ENCODE data around the gene TOM1. TPM values are rescaled to one million over a fixed set of nuclear protein-coding genes. Genes with fewer than 3 reads are reported as not detected.

The TOM1 gene
- total RNA-seq, 1 donor from 2014 or later = 35.6 TPM

- no peak for DNase-seq
Observed at GRCh38 chr22:35324067-35324466, 24.4 kb downstream of the TOM1 start.

- no peak for DNase-seq
Observed at GRCh38 chr22:35324762-35325161, 25.1 kb downstream of the TOM1 start.

DNA sequence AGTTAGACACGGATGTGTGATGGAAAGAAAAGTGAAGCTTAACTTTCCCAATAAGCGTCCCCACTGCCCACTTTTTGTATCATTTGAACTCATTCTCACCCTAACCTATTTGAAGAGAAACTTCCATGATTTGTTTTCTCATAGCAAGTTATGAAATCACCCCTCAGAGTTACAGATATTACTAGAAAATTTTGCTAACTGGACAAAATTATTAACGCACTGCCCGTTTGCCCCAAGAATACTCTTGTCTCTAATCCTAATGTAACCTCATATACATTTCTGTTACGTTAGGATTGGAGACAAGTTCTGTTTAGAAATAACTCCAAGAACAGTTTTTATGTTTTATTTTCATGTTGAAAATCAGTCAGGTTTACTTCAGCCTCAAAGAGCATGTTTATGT lies 25.5 kb downstream of the TOM1 start:
- no peak for DNase-seq

DNA sequence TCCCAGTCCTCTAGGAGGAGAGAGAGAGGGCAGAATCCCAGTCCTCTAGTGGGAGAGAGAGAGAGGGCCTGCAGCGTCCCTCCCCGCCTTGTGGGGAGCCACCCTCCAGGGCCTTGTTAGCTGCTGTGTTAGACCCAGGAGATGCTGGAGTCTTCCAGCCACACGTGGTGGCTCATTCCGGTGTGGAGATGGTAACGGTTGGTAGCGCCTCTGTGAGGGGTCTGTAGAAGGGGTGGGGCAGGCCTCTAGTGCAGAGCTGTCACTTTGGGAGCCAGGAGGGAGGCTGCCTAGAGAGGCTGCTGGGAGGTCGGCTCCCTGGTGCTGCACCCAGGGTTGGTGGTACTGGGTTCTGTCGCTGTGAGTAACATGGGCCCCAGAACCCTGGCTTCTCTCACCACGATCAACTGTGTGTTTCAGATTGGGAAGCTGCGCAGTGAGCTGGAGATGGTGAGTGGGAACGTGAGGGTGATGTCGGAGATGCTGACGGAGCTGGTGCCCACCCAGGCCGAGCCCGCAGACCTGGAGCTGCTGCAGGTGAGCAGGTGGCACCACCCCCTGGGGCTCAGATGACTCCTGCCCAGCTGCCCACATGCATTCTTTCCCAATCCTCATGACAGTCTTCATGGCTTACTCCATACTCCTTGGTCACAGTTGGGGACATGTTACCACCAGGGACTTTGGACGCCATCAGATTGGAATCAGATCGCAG lies 27.3 kb downstream of the TOM1 start:
- no peak for DNase-seq

GRCh38 chr22:35327690-35328471 lies 28.2 kb downstream of the TOM1 start:
- no peak for DNase-seq

DNA sequence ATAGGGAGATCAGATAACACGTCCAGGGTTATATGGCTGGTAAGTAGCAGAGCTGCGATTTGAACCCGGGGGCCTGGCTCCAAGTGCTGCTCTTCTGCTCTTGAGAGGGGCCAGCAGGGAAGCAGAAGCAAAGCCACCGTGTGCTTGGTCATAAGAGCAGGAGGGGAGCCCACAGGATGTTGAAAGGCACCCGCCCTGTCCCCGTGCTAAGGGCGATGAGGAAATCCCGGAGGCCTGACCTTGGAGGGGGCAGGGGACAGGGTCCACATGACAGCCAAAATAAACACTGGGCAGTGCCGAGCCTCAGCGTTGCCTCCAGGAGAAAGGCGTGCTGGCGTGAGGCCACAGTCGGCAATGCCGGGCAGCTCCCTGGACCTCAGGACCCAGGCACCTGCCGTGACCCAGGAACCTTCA lies 28.8 kb downstream of the TOM1 start:
- DNase-seq = no peak

DNA sequence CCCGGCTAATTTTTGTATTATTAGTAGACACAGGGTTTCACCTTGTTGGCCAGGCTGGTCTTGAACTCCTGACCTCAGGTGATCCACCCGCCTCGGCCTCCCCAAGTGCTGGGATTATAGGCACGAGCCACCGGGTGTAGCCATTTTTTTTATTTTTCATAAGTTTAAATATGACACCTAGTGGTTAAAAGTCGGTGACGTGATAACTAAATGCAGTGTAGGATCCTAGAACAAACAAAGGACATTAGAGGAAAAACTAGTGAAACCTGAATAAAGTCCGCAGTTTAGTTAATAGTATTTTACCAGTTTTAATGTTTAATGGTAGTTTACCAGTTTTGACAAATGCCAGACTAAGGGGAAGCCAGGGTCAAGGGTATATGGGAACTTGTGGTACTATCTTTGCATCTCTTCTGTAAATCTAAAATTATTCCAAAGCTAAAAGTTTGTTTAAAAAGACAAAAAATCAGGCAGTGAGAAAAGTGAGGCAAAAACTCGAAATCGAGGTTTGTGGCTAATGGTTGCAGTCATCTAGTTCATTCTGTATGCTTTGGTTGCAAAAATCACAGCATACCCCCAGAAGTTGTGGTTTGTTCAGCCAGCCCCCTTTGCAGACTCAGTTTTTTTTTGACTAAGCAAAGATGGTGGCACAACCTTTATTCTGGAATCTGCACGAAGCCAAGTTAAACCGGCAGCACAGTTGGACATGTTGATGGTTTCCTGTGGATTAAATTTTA lies 29.6 kb downstream of the TOM1 start:
- no peak for DNase-seq

- peak; percentile 80 for DNase-seq
Observed at GRCh38 chr22:35330258-35330861, 30.7 kb downstream of the TOM1 start.

DNA sequence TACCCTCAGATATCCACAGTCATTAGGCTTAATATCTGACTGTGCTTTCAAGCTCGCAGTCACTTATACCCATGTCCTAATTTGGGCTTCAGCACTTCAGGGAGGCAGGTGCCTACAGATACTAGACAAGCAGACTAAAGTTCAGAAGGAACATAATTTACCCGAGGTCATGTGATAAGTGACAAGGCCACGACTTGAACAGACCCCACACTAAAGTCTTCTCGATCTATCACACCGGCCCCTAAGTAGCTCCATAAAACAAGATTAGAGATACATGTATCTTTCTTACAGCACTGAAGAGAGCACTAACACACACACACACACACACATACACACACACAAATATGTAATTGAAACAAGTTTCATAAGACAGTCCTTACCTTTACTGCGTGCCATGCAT lies 32.6 kb downstream of the TOM1 start:
- DNase-seq = no peak

DNA sequence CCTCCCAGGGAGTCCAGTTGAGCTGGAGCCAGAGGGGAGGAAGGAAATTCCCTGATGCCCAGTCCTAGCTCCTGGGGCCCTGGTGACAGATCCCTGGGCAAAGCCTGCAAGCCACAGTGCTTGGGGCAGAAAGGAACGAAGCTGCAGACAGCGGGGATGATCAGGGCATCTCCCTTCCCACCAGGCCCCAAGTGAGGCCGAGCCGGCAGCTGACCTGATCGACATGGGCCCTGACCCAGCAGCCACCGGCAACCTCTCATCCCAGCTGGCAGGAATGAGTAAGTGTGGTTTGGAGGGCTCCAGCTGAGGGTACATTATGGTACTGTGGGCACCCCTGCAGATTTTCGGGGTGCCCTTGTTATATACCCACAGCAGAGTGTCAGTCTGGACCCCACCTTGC lies 33.5 kb downstream of the TOM1 start:
- no peak for DNase-seq

DNA sequence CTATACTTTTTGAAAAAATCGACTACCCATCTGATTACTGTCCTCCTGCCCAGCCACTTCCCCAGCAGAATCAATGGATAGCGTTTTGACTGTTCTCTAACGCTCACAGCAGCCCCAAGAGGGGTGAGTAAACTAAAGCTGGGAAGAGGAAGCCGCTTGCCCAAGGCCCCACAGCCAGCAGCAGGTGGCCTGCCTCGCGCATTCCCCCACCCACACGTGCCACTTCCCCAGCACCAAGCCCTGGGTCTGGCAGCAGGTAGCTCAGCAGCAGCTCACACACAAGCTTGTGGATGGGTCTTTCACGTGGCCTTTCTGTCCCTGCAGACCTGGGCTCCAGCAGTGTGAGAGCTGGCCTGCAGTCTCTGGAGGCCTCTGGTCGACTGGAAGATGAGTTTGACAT lies 34.3 kb downstream of the TOM1 start:
- no peak for DNase-seq

DNA sequence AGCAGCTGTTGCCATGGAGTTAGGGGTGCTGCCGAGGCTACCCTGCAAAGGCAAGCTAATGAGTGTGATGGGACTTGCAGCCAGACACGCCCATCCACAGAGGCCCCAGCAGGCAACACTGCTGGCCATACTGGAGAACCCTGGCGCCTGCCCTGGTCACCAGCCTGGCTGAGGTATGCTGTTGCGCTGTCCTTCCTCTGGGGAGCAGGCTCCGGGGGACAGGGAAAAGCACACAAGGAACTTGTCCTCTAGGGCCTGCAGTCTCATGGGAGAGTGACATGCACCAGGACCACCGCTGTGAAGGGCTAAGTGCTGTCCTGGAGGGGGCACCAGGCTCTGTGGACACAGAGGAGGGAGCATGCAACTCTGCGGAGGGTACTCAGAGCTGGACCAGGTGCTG lies 35.8 kb downstream of the TOM1 start:
- no peak for DNase-seq

GRCh38 chr22:35335936-35336781 lies 36.5 kb downstream of the TOM1 start:
- DNase-seq = no peak

GRCh38 chr22:35337932-35338331 lies 38.2 kb downstream of the TOM1 start:
- DNase-seq = no peak

- DNase-seq = no peak
Observed at GRCh38 chr22:35341090-35341874, 41.6 kb downstream of the TOM1 start.

GRCh38 chr22:35342390-35342789 lies 42.7 kb downstream of the TOM1 start:
- no peak for DNase-seq

- no peak for DNase-seq
Observed at GRCh38 chr22:35343664-35344550, 44.2 kb downstream of the TOM1 start.

DNA sequence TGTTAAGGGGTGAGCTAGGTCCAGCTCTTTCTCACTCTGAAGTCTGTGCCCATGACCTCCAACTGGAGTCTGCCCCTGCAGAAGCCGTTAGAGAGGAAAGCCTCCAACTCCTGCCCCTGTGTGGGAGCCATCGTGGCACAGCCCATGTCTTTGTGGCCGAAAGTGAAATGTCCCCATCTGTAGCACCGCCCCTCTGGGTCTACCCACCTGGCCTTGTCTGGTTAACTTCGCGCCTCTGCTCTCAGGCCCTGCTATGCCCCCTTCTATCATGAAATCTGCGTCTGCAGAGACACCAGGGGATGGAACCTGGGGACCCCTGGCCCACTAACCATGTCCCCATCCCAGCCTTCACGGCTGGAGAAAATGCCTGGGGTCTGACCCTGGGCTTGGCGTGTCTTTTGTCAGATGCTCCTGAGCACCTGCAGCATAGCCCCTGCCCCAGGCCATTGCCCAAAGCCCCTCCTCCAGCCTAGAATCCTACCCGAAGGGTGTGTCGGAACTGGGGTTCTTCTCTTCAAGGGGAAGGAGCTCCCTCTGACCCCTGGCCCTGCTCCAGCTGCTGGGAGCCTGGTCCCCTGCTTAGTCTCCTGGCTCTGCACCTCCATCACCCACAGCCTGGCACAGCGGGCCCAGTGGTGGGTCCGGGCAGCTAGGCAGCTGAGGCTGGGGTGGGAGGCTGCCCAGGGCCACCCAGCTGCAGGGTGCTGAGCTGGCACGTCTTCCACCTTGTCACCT lies 45.4 kb downstream of the TOM1 start:
- no peak for DNase-seq
